ENCODE data around the gene SNRPD3.

- no peak for TF ChIP-seq CTCF (IDR thresholded peaks at IDR 0.05)
- TF ChIP-seq POLR2A (IDR thresholded peaks at IDR 0.05), result no peak
- TF ChIP-seq POLR2AphosphoS5 (IDR thresholded peaks at IDR 0.05), result no peak
Measured at GRCh38 chr22:24550902-24551435, 4.8 kb upstream of the SNRPD3 start.
